B cell (primary cell): Measurements from ENCODE around the gene HOPX. TPM values are rescaled to one million over a fixed set of nuclear protein-coding genes. Genes with fewer than 3 reads are reported as not detected.

Experiments used
- ATAC-seq: fragments of 200-7000 bp; cut with Tn5 transposase; one replicate; pipeline ENCODE4 v1.10.0; 2021; ENCODE audit warnings: low read depth, mild to moderate bottlenecking, moderate number of reproducible peaks, moderate library complexity
- CTCF ChIA-PET: fragments of 350-600 bp; sonication (Branson Sonifier 250); formaldehyde crosslinking; loops from one replicate; lab custom pipeline; 2021; ENCODE audit warnings: antibody characterized with exemption, inconsistent platforms; lab: Charles Lee
- POLR2A ChIA-PET: fragments of 350-600 bp; sonication (Branson Sonifier 250); formaldehyde crosslinking; loops from one replicate; lab custom pipeline; 2021; ENCODE audit warnings: antibody characterized with exemption; lab: Charles Lee
- DNase-seq: peaks from one replicate; pipeline ENCODE4 v3.0.0; 2013
- H2AFZ ChIP-seq: 2 replicates; pipeline ENCODE4 v1.6.1; 2012; ENCODE audit warnings: mild to moderate bottlenecking, low read depth, low read length; ENCODE audit not compliant: insufficient read depth, poor library complexity, severe bottlenecking
- H3K27ac ChIP-seq, 2 donors: 1 replicate in 1 of 2; 2 replicates in 1 of 2; pipeline ENCODE4 v1.5.1; 2012 to 2013; ENCODE audit warnings: low read length in 2 of 2, mild to moderate bottlenecking in 2 of 2, moderate library complexity in 1 of 2
- H3K27me3 ChIP-seq, 4 experiments: fragments of 200-600 bp in 1 of 4; sonication (generic) in 1 of 4; replicated peaks in 1 of 4; 1 replicate in 2 of 4; 2 replicates in 2 of 4; pipeline versions ENCODE4 v1.6.1 to v1.7.0; 2013 to 2016; ENCODE audit warnings: low read length in 3 of 4, mild to moderate bottlenecking in 2 of 4, mixed read lengths in 1 of 4, moderate library complexity in 1 of 4; ENCODE audit not compliant: insufficient read depth in 4 of 4, control insufficient read depth in 3 of 4; ENCODE audit errors: control extremely low read depth in 1 of 4
- H3K36me3 ChIP-seq, 2 experiments: replicated peaks in 1 of 2; 1 replicate in 1 of 2; 2 replicates in 1 of 2; pipeline versions ENCODE4 v1.6.1 to v1.7.1; 2013; ENCODE audit warnings: low read length in 1 of 2; ENCODE audit not compliant: insufficient read depth in 2 of 2, control insufficient read depth in 1 of 2; ENCODE audit errors: control extremely low read depth in 1 of 2, extremely low read depth in 1 of 2
- H3K4me1 ChIP-seq, 2 donors: fragments of 200-600 bp in 1 of 2; sonication (generic) in 1 of 2; 1 replicate in 1 of 2; 2 replicates in 1 of 2; pipeline versions ENCODE4 v1.5.1 to v1.6.1; 2013 to 2017; ENCODE audit warnings: low read length in 2 of 2; ENCODE audit not compliant: control insufficient read depth in 2 of 2, insufficient read depth in 2 of 2
- H3K4me2 ChIP-seq: replicated peaks from 2 replicates; pipeline ENCODE3; 2012; ENCODE audit warnings: mild to moderate bottlenecking, low read depth, low read length; ENCODE audit not compliant: poor library complexity, severe bottlenecking
- H3K4me3 ChIP-seq, 5 experiments: fragments of 200-600 bp in 1 of 5; sonication (generic) in 1 of 5; 1 replicate in 3 of 5; 2 replicates in 2 of 5; pipeline versions ENCODE4 v1.5.1 to v1.7.0; 2011 to 2016; ENCODE audit warnings: low read length in 4 of 5, mild to moderate bottlenecking in 4 of 5, low read depth in 2 of 5, control low read depth in 1 of 5, moderate library complexity in 1 of 5; ENCODE audit not compliant: insufficient read depth in 1 of 5; ENCODE audit errors: control extremely low read depth in 1 of 5, extremely low read depth in 1 of 5
- H3K79me2 ChIP-seq: fragments of 200-600 bp; sonication (generic); one replicate; pipeline ENCODE4 v1.6.0; 2016; ENCODE audit warnings: low read length; ENCODE audit not compliant: control insufficient read depth, insufficient read depth
- H3K9ac ChIP-seq: fragments of 200-600 bp; sonication (generic); 2 replicates; pipeline ENCODE4 v1.6.1; 2017; ENCODE audit warnings: mild to moderate bottlenecking, low read length, moderate library complexity
- H3K9me3 ChIP-seq, 3 donors: one replicate each; pipeline versions ENCODE4 v1.6.1 to v1.7.1; 2013; ENCODE audit warnings: low read length in 2 of 3; ENCODE audit not compliant: control insufficient read depth in 2 of 3, insufficient read depth in 1 of 3; ENCODE audit errors: control extremely low read depth in 1 of 3
- H4K20me1 ChIP-seq: 2 replicates; pipeline ENCODE4 v1.6.0; 2012; ENCODE audit warnings: mild to moderate bottlenecking, low read length; ENCODE audit not compliant: insufficient read depth, control insufficient read depth, poor library complexity, severe bottlenecking
- H3K27ac Mint-ChIP-seq: one replicate; pipeline ENCODE4 v1.8.0; 2021; ENCODE audit warnings: mixed read lengths
- H3K27me3 Mint-ChIP-seq: one replicate; pipeline ENCODE4 v1.8.0; 2021; ENCODE audit warnings: mixed read lengths
- H3K4me1 Mint-ChIP-seq: one replicate; pipeline ENCODE4 v1.8.0; 2021; ENCODE audit warnings: mixed read lengths
- H3K4me3 Mint-ChIP-seq: one replicate; pipeline ENCODE4 v1.8.0; 2021; ENCODE audit warnings: mixed read lengths
- H3K9me3 Mint-ChIP-seq: one replicate; pipeline ENCODE4 v1.8.0; 2022; ENCODE audit warnings: mixed read lengths; ENCODE audit not compliant: insufficient read depth
- EZH2 ChIP-seq: IDR thresholded peaks from 2 replicates; pipeline ENCODE4 v1.6.1; 2012; ENCODE audit warnings: borderline replicate concordance, low read depth, mild to moderate bottlenecking, moderate library complexity, low read length; ENCODE audit not compliant: insufficient read depth, poor library complexity, severe bottlenecking
- WGBS: methylation state at CpG from one replicate; pipeline ENCODE4 v1.1.5; 2013; ENCODE audit warnings: missing lambda C conversion rate; ENCODE audit not compliant: insufficient coverage; 5-methylcytosine and 5-hydroxymethylcytosine counted together
- intact Hi-C: fragments of 100-400 bp; cut with micrococcal nuclease; formaldehyde crosslinking; loops from one replicate; pipeline ENCODE4 v1.10.0; 2022
- polyA plus RNA-seq: library from polyadenylated mRNA; depleted of rRNA; stranded (reverse); fragments of >200 nt; gene quantifications from 2 replicates; pipeline ENCODE4 v1.2.3, GENCODE V29; 2012
- total RNA-seq, 2 donors: library from RNA; stranded (reverse); fragments of 120-200 nt in 1 of 2; gene quantifications; 1 replicate in 1 of 2; 2 replicates in 1 of 2; pipeline versions ENCODE4 v1.2.3 to v1.2.4, GENCODE V29; 2013 to 2022
- TF ChIP-seq, protein P1 (sequence below): fragments of 200-600 bp; IDR thresholded peaks from one replicate; pipeline ENCODE4 v1.8.0; 2022; ENCODE audit warnings: antibody characterized with exemption, mild to moderate bottlenecking

Gene HOPX
- total and polyA plus RNA-seq, 2 donors (not counting 1 experiment from before 2014, with no cell fraction given): 7.4 to 29.2 TPM

DNA sequence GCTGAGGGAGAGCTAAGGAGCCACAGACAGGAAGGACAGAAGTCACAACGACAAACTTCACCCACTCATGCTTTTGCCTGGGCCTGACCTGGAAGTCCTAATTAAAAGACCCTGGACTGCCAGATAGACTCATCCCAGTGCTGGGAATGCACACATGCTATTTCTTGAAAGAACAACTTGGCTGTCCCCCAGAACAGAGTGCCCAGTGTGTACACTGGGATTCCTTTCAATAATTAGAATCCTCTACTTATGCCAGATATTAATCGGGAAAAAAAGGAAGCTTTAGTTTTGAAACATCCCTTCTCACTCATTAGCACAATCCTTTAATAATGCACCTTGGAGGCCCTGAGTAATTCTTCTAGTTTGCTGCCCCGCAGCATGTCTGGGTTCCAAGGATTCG lies 3.4 kb downstream of the HOPX start:
- TF ChIP-seq, protein P1, sequence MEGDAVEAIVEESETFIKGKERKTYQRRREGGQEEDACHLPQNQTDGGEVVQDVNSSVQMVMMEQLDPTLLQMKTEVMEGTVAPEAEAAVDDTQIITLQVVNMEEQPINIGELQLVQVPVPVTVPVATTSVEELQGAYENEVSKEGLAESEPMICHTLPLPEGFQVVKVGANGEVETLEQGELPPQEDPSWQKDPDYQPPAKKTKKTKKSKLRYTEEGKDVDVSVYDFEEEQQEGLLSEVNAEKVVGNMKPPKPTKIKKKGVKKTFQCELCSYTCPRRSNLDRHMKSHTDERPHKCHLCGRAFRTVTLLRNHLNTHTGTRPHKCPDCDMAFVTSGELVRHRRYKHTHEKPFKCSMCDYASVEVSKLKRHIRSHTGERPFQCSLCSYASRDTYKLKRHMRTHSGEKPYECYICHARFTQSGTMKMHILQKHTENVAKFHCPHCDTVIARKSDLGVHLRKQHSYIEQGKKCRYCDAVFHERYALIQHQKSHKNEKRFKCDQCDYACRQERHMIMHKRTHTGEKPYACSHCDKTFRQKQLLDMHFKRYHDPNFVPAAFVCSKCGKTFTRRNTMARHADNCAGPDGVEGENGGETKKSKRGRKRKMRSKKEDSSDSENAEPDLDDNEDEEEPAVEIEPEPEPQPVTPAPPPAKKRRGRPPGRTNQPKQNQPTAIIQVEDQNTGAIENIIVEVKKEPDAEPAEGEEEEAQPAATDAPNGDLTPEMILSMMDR: no peak
- TF ChIP-seq EZH2: no peak
- Mint-ChIP-seq H3K4me1 (peaks cover 14% of the 10 kb centered on the region), H3K27me3 (peaks cover 13% of the 10 kb centered on the region), H3K27ac (no peak overlapping the region), H3K4me3 (no peak overlapping the region), H3K9me3 (no peaks in the 10 kb centered on the region)
- ATAC-seq (no peak), DNase-seq (no peak)
- Histone ChIP-seq H3K9me3 (no peaks in the 10 kb centered on the region), H3K36me3 (no peaks in the 10 kb centered on the region), H3K4me1 (no peaks in the 10 kb centered on the region), H3K79me2 (no peaks in the 10 kb centered on the region), H2AFZ (no peak overlapping the region), H4K20me1 (no peaks in the 10 kb centered on the region), H3K27me3 (no peaks in the 10 kb centered on the region), H3K4me2 (no peak overlapping the region), H3K27ac (no peak overlapping the region), H3K9ac (no peak overlapping the region), H3K4me3 (no peak overlapping the region)
- CTCF ChIA-PET: interaction anchor here (0.6 kb wide), 1 partner anchor 161 kb away, joined by 3 read pairs; no protein-coding TSS in a partner anchor
- POLR2A ChIA-PET: no interaction called here
- intact Hi-C loops: no loop called here
- 98% methylated on average over 4 of the region's 4 CpGs for whole genome bisulfite sequencing

DNA sequence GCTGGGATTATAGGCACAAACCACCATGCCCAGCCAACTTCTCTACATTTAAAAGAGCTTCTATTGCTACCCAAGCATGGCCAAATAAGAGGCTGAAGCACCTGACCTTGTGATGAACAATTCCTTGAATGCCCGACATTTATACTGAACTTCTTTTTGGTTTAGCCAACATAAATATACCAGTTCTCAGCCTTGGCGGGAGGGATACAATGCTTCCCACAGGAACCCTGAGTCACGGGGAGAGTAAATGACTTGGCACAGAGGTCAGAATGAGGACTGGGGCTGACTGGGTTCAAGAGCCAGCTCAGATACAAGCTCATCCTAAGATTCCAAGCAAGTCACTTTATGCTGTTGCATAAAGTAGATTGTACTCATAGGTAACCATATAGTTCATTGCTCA lies 6.1 kb downstream of the HOPX start:
- intact Hi-C loops: no loop called here
- ChIA-PET POLR2A (no interaction called here), CTCF (no interaction called here)
- DNase-seq: no peak
- Histone ChIP-seq H3K27me3 (no peaks in the 10 kb centered on the region), H3K36me3 (no peaks in the 10 kb centered on the region), H3K9ac (no peak overlapping the region), H3K4me3 (no peak overlapping the region), H2AFZ (no peak overlapping the region), H3K9me3 (no peaks in the 10 kb centered on the region), H3K4me2 (no peak overlapping the region), H4K20me1 (no peaks in the 10 kb centered on the region), H3K27ac (no peak overlapping the region), H3K79me2 (no peaks in the 10 kb centered on the region), H3K4me1 (no peaks in the 10 kb centered on the region)
- no CpG with 5 or more reads among the region's 3 CpGs for WGBS
- H3K9me3 Mint-ChIP-seq: no peaks in the 10 kb centered on the region
- H3K4me1 Mint-ChIP-seq: no peaks in the 10 kb centered on the region
- peaks cover 3% of the 10 kb centered on the region for H3K27me3 Mint-ChIP-seq
- no peak overlapping the region for H3K4me3 Mint-ChIP-seq
- no peak for ATAC-seq
- TF ChIP-seq, protein P1: no peak
- no peak for TF ChIP-seq EZH2
- no peak overlapping the region for H3K27ac Mint-ChIP-seq
